B cell (primary cell): Measurements from ENCODE around the gene TLE5. TPM values are rescaled to one million over a fixed set of nuclear protein-coding genes. Genes with fewer than 3 reads are reported as not detected.
"Not testable (repeated sequence)": the region's sequence is repeated elsewhere in the genome, so short reads cannot be mapped to it uniquely, and the experiment has no call there.

Experiments used
- ATAC-seq: fragments of 200-7000 bp; cut with Tn5 transposase; one replicate; pipeline ENCODE4 v1.10.0; 2021; ENCODE audit warnings: low read depth, mild to moderate bottlenecking, moderate number of reproducible peaks, moderate library complexity
- CTCF ChIA-PET: fragments of 350-600 bp; sonication (Branson Sonifier 250); formaldehyde crosslinking; loops from one replicate; lab custom pipeline; 2021; ENCODE audit warnings: antibody characterized with exemption, inconsistent platforms; lab: Charles Lee
- POLR2A ChIA-PET: fragments of 350-600 bp; sonication (Branson Sonifier 250); formaldehyde crosslinking; loops from one replicate; lab custom pipeline; 2021; ENCODE audit warnings: antibody characterized with exemption; lab: Charles Lee
- DNase-seq: peaks from one replicate; pipeline ENCODE4 v3.0.0; 2013
- H2AFZ ChIP-seq: 2 replicates; pipeline ENCODE4 v1.6.1; 2012; ENCODE audit warnings: mild to moderate bottlenecking, low read depth, low read length; ENCODE audit not compliant: insufficient read depth, poor library complexity, severe bottlenecking
- H3K27ac ChIP-seq, 2 donors: 1 replicate in 1 of 2; 2 replicates in 1 of 2; pipeline ENCODE4 v1.5.1; 2012 to 2013; ENCODE audit warnings: low read length in 2 of 2, mild to moderate bottlenecking in 2 of 2, moderate library complexity in 1 of 2
- H3K27me3 ChIP-seq, 4 experiments: fragments of 200-600 bp in 1 of 4; sonication (generic) in 1 of 4; replicated peaks in 1 of 4; 1 replicate in 2 of 4; 2 replicates in 2 of 4; pipeline versions ENCODE4 v1.6.1 to v1.7.0; 2013 to 2016; ENCODE audit warnings: low read length in 3 of 4, mild to moderate bottlenecking in 2 of 4, mixed read lengths in 1 of 4, moderate library complexity in 1 of 4; ENCODE audit not compliant: insufficient read depth in 4 of 4, control insufficient read depth in 3 of 4; ENCODE audit errors: control extremely low read depth in 1 of 4
- H3K36me3 ChIP-seq, 2 experiments: replicated peaks in 1 of 2; 1 replicate in 1 of 2; 2 replicates in 1 of 2; pipeline versions ENCODE4 v1.6.1 to v1.7.1; 2013; ENCODE audit warnings: low read length in 1 of 2; ENCODE audit not compliant: insufficient read depth in 2 of 2, control insufficient read depth in 1 of 2; ENCODE audit errors: control extremely low read depth in 1 of 2, extremely low read depth in 1 of 2
- H3K4me1 ChIP-seq, 2 donors: fragments of 200-600 bp in 1 of 2; sonication (generic) in 1 of 2; 1 replicate in 1 of 2; 2 replicates in 1 of 2; pipeline versions ENCODE4 v1.5.1 to v1.6.1; 2013 to 2017; ENCODE audit warnings: low read length in 2 of 2; ENCODE audit not compliant: control insufficient read depth in 2 of 2, insufficient read depth in 2 of 2
- H3K4me2 ChIP-seq: replicated peaks from 2 replicates; pipeline ENCODE3; 2012; ENCODE audit warnings: mild to moderate bottlenecking, low read depth, low read length; ENCODE audit not compliant: poor library complexity, severe bottlenecking
- H3K4me3 ChIP-seq, 5 experiments: fragments of 200-600 bp in 1 of 5; sonication (generic) in 1 of 5; 1 replicate in 3 of 5; 2 replicates in 2 of 5; pipeline versions ENCODE4 v1.5.1 to v1.7.0; 2011 to 2016; ENCODE audit warnings: low read length in 4 of 5, mild to moderate bottlenecking in 4 of 5, low read depth in 2 of 5, control low read depth in 1 of 5, moderate library complexity in 1 of 5; ENCODE audit not compliant: insufficient read depth in 1 of 5; ENCODE audit errors: control extremely low read depth in 1 of 5, extremely low read depth in 1 of 5
- H3K79me2 ChIP-seq: fragments of 200-600 bp; sonication (generic); one replicate; pipeline ENCODE4 v1.6.0; 2016; ENCODE audit warnings: low read length; ENCODE audit not compliant: control insufficient read depth, insufficient read depth
- H3K9ac ChIP-seq: fragments of 200-600 bp; sonication (generic); 2 replicates; pipeline ENCODE4 v1.6.1; 2017; ENCODE audit warnings: mild to moderate bottlenecking, low read length, moderate library complexity
- H3K9me3 ChIP-seq, 3 donors: one replicate each; pipeline versions ENCODE4 v1.6.1 to v1.7.1; 2013; ENCODE audit warnings: low read length in 2 of 3; ENCODE audit not compliant: control insufficient read depth in 2 of 3, insufficient read depth in 1 of 3; ENCODE audit errors: control extremely low read depth in 1 of 3
- H4K20me1 ChIP-seq: 2 replicates; pipeline ENCODE4 v1.6.0; 2012; ENCODE audit warnings: mild to moderate bottlenecking, low read length; ENCODE audit not compliant: insufficient read depth, control insufficient read depth, poor library complexity, severe bottlenecking
- H3K27ac Mint-ChIP-seq: one replicate; pipeline ENCODE4 v1.8.0; 2021; ENCODE audit warnings: mixed read lengths
- H3K27me3 Mint-ChIP-seq: one replicate; pipeline ENCODE4 v1.8.0; 2021; ENCODE audit warnings: mixed read lengths
- H3K4me1 Mint-ChIP-seq: one replicate; pipeline ENCODE4 v1.8.0; 2021; ENCODE audit warnings: mixed read lengths
- H3K4me3 Mint-ChIP-seq: one replicate; pipeline ENCODE4 v1.8.0; 2021; ENCODE audit warnings: mixed read lengths
- H3K9me3 Mint-ChIP-seq: one replicate; pipeline ENCODE4 v1.8.0; 2022; ENCODE audit warnings: mixed read lengths; ENCODE audit not compliant: insufficient read depth
- EZH2 ChIP-seq: IDR thresholded peaks from 2 replicates; pipeline ENCODE4 v1.6.1; 2012; ENCODE audit warnings: borderline replicate concordance, low read depth, mild to moderate bottlenecking, moderate library complexity, low read length; ENCODE audit not compliant: insufficient read depth, poor library complexity, severe bottlenecking
- WGBS: methylation state at CpG from one replicate; pipeline ENCODE4 v1.1.5; 2013; ENCODE audit warnings: missing lambda C conversion rate; ENCODE audit not compliant: insufficient coverage; 5-methylcytosine and 5-hydroxymethylcytosine counted together
- intact Hi-C: fragments of 100-400 bp; cut with micrococcal nuclease; formaldehyde crosslinking; loops from one replicate; pipeline ENCODE4 v1.10.0; 2022
- polyA plus RNA-seq: library from polyadenylated mRNA; depleted of rRNA; stranded (reverse); fragments of >200 nt; gene quantifications from 2 replicates; pipeline ENCODE4 v1.2.3, GENCODE V29; 2012
- total RNA-seq, 2 donors: library from RNA; stranded (reverse); fragments of 120-200 nt in 1 of 2; gene quantifications; 1 replicate in 1 of 2; 2 replicates in 1 of 2; pipeline versions ENCODE4 v1.2.3 to v1.2.4, GENCODE V29; 2013 to 2022
- TF ChIP-seq, protein P1 (sequence below): fragments of 200-600 bp; IDR thresholded peaks from one replicate; pipeline ENCODE4 v1.8.0; 2022; ENCODE audit warnings: antibody characterized with exemption, mild to moderate bottlenecking

The TLE5 gene
- total and polyA plus RNA-seq, 2 donors (not counting 1 experiment from before 2014, with no cell fraction given) = 697 to 1,132 TPM

- H2AFZ ChIP-seq = no peak overlapping the region
- no peak for TF ChIP-seq EZH2
- TF ChIP-seq, protein P1, sequence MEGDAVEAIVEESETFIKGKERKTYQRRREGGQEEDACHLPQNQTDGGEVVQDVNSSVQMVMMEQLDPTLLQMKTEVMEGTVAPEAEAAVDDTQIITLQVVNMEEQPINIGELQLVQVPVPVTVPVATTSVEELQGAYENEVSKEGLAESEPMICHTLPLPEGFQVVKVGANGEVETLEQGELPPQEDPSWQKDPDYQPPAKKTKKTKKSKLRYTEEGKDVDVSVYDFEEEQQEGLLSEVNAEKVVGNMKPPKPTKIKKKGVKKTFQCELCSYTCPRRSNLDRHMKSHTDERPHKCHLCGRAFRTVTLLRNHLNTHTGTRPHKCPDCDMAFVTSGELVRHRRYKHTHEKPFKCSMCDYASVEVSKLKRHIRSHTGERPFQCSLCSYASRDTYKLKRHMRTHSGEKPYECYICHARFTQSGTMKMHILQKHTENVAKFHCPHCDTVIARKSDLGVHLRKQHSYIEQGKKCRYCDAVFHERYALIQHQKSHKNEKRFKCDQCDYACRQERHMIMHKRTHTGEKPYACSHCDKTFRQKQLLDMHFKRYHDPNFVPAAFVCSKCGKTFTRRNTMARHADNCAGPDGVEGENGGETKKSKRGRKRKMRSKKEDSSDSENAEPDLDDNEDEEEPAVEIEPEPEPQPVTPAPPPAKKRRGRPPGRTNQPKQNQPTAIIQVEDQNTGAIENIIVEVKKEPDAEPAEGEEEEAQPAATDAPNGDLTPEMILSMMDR = no peak
- H3K27me3 Mint-ChIP-seq = no peaks in the 10 kb centered on the region
- H3K4me2 ChIP-seq = no peak overlapping the region
- ChIA-PET POLR2A (no interaction called here), CTCF (no interaction called here)
- intact Hi-C loops = no loop called here
- no peaks in the 10 kb centered on the region for H3K9me3 ChIP-seq
- no peak overlapping the region for H3K9ac ChIP-seq
- DNase-seq = no peak
- no peaks in the 10 kb centered on the region for H3K36me3 ChIP-seq
- no peak overlapping the region for H3K27ac ChIP-seq
- no peak overlapping the region for H3K4me3 ChIP-seq
- no peak overlapping the region for H3K27ac Mint-ChIP-seq
- H4K20me1 ChIP-seq = no peaks in the 10 kb centered on the region
- WGBS = 97% methylated on average over 5 of the region's 7 CpGs
- no peak overlapping the region for H3K4me3 Mint-ChIP-seq
- no peaks in the 10 kb centered on the region for H3K9me3 Mint-ChIP-seq
- no peak for ATAC-seq
- peaks cover 0 to 2% (median 0%) of the 10 kb centered on the region in 4 experiments for H3K27me3 ChIP-seq
- H3K79me2 ChIP-seq = no peaks in the 10 kb centered on the region
- no peaks in the 10 kb centered on the region for H3K4me1 ChIP-seq
- no peaks in the 10 kb centered on the region for H3K4me1 Mint-ChIP-seq
Measured at GRCh38 chr19:3013263-3013725, 49.0 kb downstream of the TLE5 start.

GRCh38 chr19:3012621-3013262, 49.6 kb downstream of the TLE5 start:
- Histone ChIP-seq H3K4me3 (no peak overlapping the region), H3K27ac (no peak overlapping the region), H3K79me2 (no peaks in the 10 kb centered on the region), H2AFZ (no peak overlapping the region), H3K36me3 (no peaks in the 10 kb centered on the region), H4K20me1 (no peaks in the 10 kb centered on the region), H3K27me3 (peaks cover 0 to 2% (median 0%) of the 10 kb centered on the region in 4 experiments), H3K4me1 (no peaks in the 10 kb centered on the region), H3K9me3 (no peaks in the 10 kb centered on the region), H3K9ac (no peak overlapping the region), H3K4me2 (no peak overlapping the region)
- no peak for ATAC-seq
- POLR2A ChIA-PET = no interaction called here
- Mint-ChIP-seq H3K4me3 (no peak overlapping the region), H3K4me1 (no peaks in the 10 kb centered on the region), H3K27me3 (no peaks in the 10 kb centered on the region), H3K9me3 (no peaks in the 10 kb centered on the region), H3K27ac (no peak overlapping the region)
- intact Hi-C loops = no loop called here
- TF ChIP-seq, protein P1 = no peak
- no peak for TF ChIP-seq EZH2
- no peak for DNase-seq
- WGBS = 84% methylated on average over 12 of the region's 16 CpGs
- CTCF ChIA-PET = no interaction called here

DNA sequence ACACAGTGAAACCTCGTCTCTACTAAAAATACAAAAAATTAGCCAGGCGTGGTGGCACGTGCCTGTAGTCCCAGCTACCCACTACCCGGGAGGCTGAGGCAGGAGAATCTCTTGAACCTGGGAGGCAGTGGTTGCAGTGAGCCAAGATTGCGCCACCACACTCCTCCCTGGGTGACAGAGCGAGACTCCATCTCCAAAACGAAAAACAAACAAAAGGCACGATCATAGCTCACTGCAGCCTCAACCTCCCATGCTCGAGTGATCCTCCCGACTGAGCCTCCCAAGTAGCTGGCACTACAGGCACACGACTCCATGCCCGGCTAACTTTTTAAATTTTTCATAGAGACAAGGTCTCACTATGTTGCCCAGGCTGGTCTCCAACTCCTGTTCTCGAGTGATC, 50.2 kb downstream of the TLE5 start:
- H3K27ac Mint-ChIP-seq, H3K9ac ChIP-seq, POLR2A ChIA-PET, H3K36me3 ChIP-seq, H3K4me3 ChIP-seq, H2AFZ ChIP-seq, DNase-seq, H3K4me2 ChIP-seq, CTCF ChIA-PET, intact Hi-C loops, H3K9me3 ChIP-seq, H3K4me1 ChIP-seq, H3K79me2 ChIP-seq, H3K27me3 ChIP-seq, H3K27me3 Mint-ChIP-seq, H3K27ac ChIP-seq, H3K9me3 Mint-ChIP-seq, H3K4me3 Mint-ChIP-seq, H4K20me1 ChIP-seq, H3K4me1 Mint-ChIP-seq, ATAC-seq: not testable (repeated sequence)
- 85% methylated on average over 13 of the region's 13 CpGs for WGBS
